ENCODE data around the gene OR6K3.
"Not testable (repeated sequence)": the region's sequence is repeated elsewhere in the genome, so short reads cannot be mapped to it uniquely, and the experiment has no call there.

Gene OR6K3

GRCh38 chr1:158720620-158721019 lies at the start of gene OR6K3:
OR6K3 (minus strand) TSS chr1:158720720; CDS start chr1:158718115, 2,605 bp downstream.
- no peak for DNase-seq

- no peak for DNase-seq
Observed at GRCh38 chr1:158754420-158754819, 33.9 kb upstream of the OR6K3 start, which contains the start of gene OR6K6. OR6K6 (plus strand) TSS chr1:158754720; CDS start chr1:158754888, 168 bp downstream.

GRCh38 chr1:158752155-158752712 lies 31.7 kb upstream of the OR6K3 start:
- no peak for DNase-seq

GRCh38 chr1:158735848-158736247 lies 15.3 kb upstream of the OR6K3 start:
- no peak for DNase-seq

- no peak for DNase-seq
Observed at GRCh38 chr1:158732524-158732923, 12.0 kb upstream of the OR6K3 start.

- no peak for DNase-seq
Observed at GRCh38 chr1:158731707-158732106, 11.2 kb upstream of the OR6K3 start.

- no peak for DNase-seq
Observed at GRCh38 chr1:158730453-158730852, 9.9 kb upstream of the OR6K3 start.

- no peak for DNase-seq
Observed at GRCh38 chr1:158728510-158729225, 8.1 kb upstream of the OR6K3 start.

GRCh38 chr1:158724442-158724841 lies 3.9 kb upstream of the OR6K3 start:
- DNase-seq, result no peak

GRCh38 chr1:158719664-158720063 lies 856 bp downstream of the OR6K3 start:
- DNase-seq, result no peak

- DNase-seq, result no peak
Observed at GRCh38 chr1:158717344-158717743, 3.2 kb downstream of the OR6K3 start.

- no peak for DNase-seq
Observed at GRCh38 chr1:158716335-158716734, 4.2 kb downstream of the OR6K3 start.

GRCh38 chr1:158714754-158715153 lies 5.8 kb downstream of the OR6K3 start:
- DNase-seq, result no peak

GRCh38 chr1:158711098-158711497 lies 9.4 kb downstream of the OR6K3 start:
- no peak for DNase-seq

GRCh38 chr1:158706096-158706495 lies 14.4 kb downstream of the OR6K3 start:
- DNase-seq, result no peak

- no peak for DNase-seq
Observed at GRCh38 chr1:158700552-158700951, 20.0 kb downstream of the OR6K3 start, which contains the start of gene OR6K2. OR6K2 (minus strand) TSS chr1:158700652; CDS start chr1:158700652, 0 bp downstream.

GRCh38 chr1:158694596-158694995 lies 25.9 kb downstream of the OR6K3 start:
- no peak for DNase-seq

- DNase-seq, result no peak
Observed at GRCh38 chr1:158692356-158692755, 28.2 kb downstream of the OR6K3 start.

GRCh38 chr1:158691907-158692306 lies 28.6 kb downstream of the OR6K3 start:
- DNase-seq, result no peak

GRCh38 chr1:158691149-158691548 lies 29.4 kb downstream of the OR6K3 start:
- not testable (repeated sequence) for DNase-seq

GRCh38 chr1:158689875-158690274 lies 30.6 kb downstream of the OR6K3 start:
- DNase-seq, result no peak

GRCh38 chr1:158689110-158689509 lies 31.4 kb downstream of the OR6K3 start:
- no peak for DNase-seq

GRCh38 chr1:158688343-158688742 lies 32.2 kb downstream of the OR6K3 start:
- not testable (repeated sequence) for DNase-seq

GRCh38 chr1:158687037-158687436 lies 33.5 kb downstream of the OR6K3 start:
- no peak for DNase-seq

All from stimulated activated CD4-positive, alpha-beta T cell treated with anti-CD3 and anti-CD28 coated beads, Interleukin-4, amount 100 ng/mL, for 4 hours (primary cell).